HG03439 (cell line): Measurements from ENCODE around the gene WFIKKN2.

Source experiments
- ATAC-seq: cut with Tn5 transposase; IDR thresholded peaks from one replicate; pipeline ENCODE4 v1.9.1; 2021; ENCODE audit warnings: mild to moderate bottlenecking, moderate library complexity; ENCODE audit not compliant: unreplicated experiment

The WFIKKN2 gene

DNA sequence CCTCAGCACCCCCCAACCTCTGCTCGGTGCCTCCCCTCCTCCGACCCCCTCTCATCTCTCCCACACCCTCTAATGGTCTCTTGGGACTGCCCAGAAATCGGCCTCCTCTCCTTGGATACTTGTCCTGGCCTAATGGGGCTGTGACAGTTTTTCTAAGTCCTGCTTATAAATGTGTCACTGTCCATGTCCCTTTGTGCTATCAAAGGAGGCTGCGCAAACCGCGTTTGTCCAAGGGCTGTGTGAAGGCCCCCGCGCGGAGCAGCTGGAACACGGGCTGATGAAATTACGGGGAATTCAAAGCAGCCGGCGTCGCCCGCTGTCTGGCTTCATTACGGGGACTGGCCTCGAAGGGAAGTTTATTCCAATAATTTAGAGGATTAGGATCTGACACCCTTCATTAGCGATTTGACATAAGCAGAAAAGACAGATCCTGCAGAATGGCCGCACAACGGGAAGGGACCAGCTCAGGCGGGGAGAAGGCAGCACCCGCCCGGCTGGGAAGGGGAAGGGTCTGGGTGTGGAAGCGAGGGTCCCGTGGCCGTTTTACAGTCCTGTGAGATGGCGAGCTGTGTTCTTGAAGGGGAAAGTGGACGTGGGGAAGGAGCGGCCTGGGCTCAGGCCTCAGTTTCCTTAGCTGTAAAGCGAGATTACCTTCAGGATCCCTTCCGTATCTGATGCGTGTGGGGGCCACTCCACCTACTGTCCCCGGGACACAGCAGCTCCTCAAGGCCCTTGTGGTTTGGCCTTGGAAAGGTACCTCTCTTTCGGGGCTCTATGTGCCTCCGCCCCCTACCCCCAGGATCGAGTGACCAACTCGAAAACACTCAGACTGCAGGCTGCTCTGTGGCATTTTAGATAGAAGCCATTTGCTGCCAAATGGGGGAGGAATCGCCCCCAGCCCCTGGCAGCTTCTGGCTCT, 1.6 kb upstream of the WFIKKN2 start:
- ATAC-seq = no peak

GRCh38 chr17:50834429-50835300, 721 bp upstream of the WFIKKN2 start:
- ATAC-seq = no peak

- no peak for ATAC-seq
These were observed 1.4 kb downstream of the WFIKKN2 start for GRCh38 chr17:50836826-50837225.

DNA sequence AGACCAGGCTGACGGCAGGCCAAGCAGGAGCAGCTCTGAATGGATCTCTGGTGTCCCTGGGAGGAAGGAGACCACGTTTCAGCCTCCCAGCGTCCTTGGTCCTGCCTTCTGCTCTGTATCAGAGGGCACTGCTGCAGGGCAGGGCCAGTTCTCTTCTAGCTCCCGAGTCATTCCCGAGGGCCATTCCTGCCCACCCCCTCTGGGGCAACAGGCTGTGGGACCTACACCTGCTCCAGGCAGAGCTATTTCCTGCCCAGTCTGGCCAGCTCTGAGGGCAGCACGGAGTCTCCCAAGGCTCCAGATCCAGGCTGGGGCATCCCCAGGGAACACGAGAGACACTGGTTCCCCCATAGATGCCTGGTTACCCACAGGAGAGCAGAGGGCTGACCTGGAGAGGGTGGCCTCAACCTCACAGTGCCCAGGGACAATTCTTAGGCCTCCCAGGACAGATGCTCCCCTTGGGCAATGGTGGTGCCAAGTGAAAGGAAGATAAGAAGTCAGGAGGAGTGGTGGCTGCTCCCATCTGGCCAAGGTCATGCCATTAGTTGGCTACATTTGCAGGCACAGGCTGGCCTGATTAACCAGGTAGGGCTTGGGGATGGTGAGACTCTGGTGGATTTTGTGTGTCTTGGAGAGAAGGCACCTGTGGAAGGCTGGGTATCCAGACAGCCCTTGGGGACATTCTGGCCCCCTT, 2.0 kb downstream of the WFIKKN2 start:
- ATAC-seq = no peak

GRCh38 chr17:50837980-50838954, 2.9 kb downstream of the WFIKKN2 start:
- ATAC-seq = no peak

GRCh38 chr17:50839591-50840310, 4.4 kb downstream of the WFIKKN2 start:
- no peak for ATAC-seq

DNA sequence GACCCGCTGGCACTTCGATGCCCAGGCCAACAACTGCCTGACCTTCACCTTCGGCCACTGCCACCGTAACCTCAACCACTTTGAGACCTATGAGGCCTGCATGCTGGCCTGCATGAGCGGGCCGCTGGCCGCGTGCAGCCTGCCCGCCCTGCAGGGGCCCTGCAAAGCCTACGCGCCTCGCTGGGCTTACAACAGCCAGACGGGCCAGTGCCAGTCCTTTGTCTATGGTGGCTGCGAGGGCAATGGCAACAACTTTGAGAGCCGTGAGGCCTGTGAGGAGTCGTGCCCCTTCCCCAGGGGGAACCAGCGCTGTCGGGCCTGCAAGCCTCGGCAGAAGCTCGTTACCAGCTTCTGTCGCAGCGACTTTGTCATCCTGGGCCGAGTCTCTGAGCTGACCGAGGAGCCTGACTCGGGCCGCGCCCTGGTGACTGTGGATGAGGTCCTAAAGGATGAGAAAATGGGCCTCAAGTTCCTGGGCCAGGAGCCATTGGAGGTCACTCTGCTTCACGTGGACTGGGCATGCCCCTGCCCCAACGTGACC, 5.0 kb downstream of the WFIKKN2 start:
- ATAC-seq = no peak

DNA sequence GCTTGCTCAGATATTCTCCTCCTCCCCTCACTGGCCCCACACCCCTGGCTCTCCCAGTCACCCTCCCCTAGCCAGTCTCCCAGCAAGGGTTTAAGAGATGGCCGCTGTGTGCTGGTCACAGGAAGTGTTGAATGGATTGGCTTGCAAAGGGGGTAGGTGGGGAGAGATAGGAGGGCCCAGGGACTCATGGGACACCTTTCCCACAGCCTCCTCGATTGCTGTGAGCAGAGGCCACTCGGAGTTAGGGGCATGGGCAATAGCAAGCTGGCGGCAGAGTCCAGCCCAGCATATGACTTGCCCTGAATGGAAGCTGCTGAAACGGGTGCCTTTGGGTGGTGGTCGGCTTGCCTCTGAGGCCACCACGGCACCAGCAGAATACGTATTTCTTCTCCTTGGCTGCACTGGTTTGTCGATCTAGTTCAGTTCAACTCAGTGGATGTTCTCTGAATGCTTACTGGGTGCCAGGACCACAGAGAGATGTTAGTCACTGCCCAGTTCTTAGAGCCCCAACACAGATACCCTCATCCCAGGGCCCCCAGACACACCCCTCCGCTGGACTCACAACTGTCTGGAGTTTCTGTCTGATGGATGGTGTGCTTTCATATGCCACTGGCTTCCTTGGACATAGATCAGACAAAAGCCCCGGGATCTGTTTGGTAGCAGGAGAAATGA, 6.0 kb downstream of the WFIKKN2 start:
- no peak for ATAC-seq

DNA sequence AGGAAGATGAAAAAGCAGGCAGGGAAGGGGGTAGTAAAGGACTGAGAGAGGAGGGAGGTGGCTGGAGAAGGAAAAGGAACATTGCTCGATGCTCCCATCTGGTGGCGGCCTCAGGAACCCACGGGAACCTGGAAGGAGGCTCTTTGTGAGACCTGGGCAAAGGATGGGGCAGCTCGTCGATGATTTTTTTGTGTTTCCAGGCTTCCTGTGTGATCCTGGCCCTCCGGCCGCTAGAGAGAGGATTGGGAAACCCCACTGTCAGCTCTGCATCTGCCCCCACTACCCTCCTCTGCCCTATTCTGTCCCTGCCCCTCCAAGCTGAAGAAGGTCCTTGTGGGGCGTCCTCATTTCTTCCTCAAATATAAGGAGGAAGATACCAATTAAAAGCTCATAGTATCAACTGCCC, 6.6 kb downstream of the WFIKKN2 start:
- ATAC-seq = no peak

- ATAC-seq = no peak
These were observed 7.2 kb downstream of the WFIKKN2 start for GRCh38 chr17:50842506-50843149.

DNA sequence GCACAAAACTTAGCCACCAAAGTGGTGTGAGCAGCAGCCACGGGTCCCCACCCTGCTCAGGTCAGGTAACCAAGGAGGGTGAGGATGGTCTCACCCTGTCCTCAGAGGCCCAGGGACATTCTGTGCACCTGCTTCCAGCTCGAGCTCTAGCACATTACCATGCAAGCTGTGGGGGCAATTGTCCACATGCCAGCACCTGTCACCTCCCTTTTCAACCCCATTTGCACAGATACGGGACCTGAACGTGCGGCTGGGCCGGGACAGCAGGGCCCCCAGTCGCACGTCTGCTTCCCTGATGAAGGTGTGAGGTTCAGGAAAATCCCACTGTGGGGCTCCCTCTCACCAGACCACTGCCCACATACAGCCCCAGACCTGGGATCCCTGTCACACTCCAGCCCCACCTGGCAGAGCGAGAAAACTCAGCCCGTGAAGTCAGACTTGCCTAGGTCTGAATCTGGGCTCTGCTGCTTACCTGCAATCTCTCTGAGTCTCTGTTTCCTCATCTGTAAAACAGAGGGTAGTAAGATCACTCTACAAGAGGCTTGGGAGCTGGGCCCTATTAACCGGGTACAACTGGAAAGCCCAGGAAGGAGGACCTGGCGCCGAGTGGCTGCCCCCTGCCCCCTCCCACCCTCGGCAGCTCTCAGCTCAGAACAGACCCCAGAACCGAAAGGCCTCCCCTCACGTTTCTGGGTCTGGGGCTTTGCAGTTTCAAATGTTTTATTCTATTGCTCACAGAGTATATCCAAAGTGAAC, 7.9 kb downstream of the WFIKKN2 start:
- ATAC-seq = no peak

DNA sequence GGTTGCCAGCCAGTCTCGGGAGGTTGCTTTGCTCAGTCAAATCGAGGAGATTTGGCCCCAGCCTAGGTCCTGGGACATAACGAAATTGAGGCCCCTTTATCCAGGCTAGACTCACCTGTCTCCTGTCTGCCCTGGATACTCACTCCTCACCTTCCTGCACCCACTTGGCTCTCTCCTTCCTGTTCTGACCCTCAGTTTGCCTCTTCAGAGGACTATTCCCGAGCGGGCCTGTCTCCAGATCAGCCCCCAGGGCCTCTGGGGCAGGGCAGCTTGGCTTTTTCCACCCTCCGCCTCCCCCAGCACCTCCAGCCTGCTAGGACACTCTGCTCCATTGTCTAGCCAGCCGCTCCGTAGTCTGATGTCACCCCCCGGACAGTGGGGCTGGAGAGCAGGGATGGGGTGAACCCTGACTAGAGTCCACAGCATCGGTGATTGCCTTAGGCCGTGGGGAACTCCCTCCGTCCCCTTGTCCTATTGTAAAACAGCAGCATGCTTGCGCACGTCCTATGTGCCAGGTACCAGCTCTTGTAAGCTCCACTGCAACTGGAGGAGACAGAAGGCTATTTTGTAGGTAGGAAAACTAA, 8.8 kb downstream of the WFIKKN2 start:
- no peak for ATAC-seq

DNA sequence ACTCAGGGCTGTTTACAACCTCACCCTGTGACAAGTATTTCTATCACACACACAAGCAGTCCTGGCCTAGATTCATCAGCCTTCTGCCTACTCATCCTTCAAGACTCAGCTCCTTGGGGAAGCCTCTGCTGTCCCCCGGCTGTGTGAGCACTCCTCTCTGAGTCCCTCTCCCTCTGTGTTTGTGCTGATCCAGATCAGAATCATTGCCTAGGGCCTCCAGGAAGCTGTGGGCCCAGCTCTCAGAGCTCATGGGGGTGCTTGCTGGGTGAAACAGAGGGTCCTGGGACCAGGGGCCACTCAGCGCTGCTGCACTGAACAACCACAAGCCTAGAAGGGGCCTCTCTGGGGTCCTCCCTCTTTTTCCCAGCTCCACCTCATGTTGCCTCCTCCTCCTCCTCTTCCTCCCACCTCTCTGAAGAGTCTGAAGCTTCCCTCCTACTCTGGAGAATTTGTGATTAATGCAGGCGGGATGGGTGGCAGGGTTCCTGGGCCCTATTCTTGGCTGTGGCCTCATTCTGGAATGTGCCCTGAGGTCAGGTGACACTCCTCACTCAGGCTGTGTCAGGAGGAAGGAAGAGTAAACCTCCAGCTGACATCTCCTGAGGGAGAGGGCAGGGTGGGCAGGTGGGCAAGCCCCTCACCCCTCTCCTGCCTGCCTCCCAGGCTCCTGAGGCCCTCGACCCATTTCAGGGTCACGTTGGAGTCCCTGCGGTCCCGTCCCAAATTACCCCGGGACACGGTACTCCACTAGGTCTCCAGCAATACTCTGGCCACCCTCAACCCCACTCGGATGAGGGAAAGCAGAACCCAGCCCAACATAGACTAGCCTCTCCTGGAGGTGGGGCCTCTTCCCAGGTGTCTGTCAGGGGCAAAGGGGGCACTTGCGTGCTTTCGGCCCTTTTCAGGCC, 10.1 kb downstream of the WFIKKN2 start:
- ATAC-seq = no peak

DNA sequence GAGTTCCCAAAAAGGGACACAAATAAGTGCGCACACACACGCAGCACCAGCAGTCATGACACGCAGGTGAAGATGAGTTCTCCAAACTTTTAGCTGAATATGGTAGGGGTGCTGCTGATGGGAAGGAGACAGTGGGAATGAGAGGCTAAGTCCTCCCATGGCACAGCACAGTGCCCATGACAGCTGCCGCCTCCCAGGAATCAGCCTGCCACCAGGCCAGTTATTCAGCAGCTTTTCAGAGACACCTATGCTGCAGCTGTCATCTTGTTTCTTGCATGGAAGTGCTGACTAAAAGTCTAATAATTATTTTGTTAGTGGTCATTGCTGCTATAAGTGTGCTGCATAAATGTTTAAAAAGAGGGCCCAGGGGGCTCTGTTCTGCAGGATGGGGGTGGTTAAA, 12.2 kb downstream of the WFIKKN2 start:
- ATAC-seq = no peak

- no peak for ATAC-seq
These were observed 12.7 kb downstream of the WFIKKN2 start for GRCh38 chr17:50848039-50848438.

DNA sequence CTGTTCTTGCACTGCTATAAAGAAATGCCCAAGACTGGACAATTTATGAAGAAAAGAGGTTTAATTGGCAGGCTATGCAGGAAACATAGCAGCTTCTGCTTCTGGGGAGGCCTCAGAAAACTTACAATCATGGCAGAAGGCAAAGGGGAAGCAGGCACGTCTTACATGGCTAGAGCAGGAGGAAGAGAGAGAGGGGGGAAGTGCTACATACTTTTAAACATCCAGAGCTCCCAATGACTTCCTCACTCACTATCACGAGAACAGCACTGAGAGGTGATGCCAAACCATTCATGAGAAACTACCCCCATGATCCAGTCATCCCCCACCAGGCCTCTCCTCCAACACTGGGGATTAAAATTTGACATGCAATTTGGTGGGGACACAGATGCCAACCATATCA, 13.3 kb downstream of the WFIKKN2 start:
- no peak for ATAC-seq
